ENCODE measurements around the gene DNAJB8.

DNA sequence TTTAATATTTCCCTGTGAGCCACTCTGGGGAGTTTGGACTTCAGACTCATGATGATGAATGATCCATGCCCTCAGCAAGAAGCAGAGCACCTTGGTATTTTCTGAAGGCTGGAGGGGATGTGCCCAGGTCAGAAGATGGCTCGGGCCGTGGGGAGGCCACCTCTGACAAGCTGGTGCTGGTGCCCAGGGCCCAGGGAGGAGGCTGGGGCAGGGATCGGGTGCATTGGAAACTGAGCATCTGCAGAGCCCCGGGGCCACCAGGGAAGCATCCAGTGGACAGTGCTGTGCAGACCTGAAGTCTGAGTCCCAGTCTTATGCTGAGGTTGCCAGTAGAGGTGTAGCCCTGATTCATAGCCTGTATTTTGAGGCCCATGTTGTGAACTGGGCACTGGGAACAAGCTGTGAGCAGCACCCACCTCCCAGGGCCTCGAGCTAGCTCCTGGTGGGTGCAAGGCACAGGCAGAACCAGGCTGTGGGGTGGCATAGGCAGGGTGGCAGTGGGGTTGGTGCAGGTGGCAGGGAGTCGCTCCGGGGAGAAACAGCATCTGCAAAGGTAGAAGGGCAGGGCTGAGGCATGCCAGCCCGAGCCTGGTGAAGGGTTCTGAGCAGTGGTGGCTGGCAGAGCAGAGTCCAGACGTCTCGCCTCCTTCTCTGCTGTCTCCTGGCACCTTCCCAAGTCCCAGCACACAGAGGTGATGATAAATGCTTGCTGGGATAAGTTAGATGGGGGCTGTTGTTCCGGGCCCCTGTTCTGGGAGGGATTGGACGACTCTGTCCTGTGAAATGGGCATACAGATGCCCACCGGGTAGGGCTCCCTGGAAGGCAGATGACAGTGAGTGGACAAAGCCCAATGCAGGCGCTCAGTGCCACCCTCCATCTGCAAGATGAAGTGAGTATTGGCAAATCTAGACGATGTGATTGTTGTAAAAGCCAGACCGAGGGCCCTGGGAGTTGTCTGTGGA is 10.6 kb downstream of the DNAJB8 start:
- TF ChIP-seq, protein P1, sequence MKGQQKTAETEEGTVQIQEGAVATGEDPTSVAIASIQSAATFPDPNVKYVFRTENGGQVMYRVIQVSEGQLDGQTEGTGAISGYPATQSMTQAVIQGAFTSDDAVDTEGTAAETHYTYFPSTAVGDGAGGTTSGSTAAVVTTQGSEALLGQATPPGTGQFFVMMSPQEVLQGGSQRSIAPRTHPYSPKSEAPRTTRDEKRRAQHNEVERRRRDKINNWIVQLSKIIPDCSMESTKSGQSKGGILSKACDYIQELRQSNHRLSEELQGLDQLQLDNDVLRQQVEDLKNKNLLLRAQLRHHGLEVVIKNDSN (IDR thresholded peaks at IDR 0.05) = no peak
- TF ChIP-seq FOXM1 (IDR thresholded peaks at IDR 0.05; ENCODE audit: borderline replicate concordance, low read depth) (no peak), NFIC (IDR thresholded peaks at IDR 0.05) (no peak), EP300 (IDR thresholded peaks at IDR 0.05; ENCODE audit: borderline replicate concordance) (no peak), CEBPB (IDR thresholded peaks at IDR 0.05) (no peak), YY1 (IDR thresholded peaks at IDR 0.05; ENCODE audit: low read depth) (no peak), EGR1 (IDR thresholded peaks at IDR 0.05) (no peak), TCF12 (IDR thresholded peaks at IDR 0.05; ENCODE audit: low read depth) (no peak), TAF1 (IDR thresholded peaks at IDR 0.05; ENCODE audit: low read depth) (no peak), RAD21 (IDR thresholded peaks at IDR 0.05; ENCODE audit: low read depth) (no peak)
- TF ChIP-seq, protein P2, sequence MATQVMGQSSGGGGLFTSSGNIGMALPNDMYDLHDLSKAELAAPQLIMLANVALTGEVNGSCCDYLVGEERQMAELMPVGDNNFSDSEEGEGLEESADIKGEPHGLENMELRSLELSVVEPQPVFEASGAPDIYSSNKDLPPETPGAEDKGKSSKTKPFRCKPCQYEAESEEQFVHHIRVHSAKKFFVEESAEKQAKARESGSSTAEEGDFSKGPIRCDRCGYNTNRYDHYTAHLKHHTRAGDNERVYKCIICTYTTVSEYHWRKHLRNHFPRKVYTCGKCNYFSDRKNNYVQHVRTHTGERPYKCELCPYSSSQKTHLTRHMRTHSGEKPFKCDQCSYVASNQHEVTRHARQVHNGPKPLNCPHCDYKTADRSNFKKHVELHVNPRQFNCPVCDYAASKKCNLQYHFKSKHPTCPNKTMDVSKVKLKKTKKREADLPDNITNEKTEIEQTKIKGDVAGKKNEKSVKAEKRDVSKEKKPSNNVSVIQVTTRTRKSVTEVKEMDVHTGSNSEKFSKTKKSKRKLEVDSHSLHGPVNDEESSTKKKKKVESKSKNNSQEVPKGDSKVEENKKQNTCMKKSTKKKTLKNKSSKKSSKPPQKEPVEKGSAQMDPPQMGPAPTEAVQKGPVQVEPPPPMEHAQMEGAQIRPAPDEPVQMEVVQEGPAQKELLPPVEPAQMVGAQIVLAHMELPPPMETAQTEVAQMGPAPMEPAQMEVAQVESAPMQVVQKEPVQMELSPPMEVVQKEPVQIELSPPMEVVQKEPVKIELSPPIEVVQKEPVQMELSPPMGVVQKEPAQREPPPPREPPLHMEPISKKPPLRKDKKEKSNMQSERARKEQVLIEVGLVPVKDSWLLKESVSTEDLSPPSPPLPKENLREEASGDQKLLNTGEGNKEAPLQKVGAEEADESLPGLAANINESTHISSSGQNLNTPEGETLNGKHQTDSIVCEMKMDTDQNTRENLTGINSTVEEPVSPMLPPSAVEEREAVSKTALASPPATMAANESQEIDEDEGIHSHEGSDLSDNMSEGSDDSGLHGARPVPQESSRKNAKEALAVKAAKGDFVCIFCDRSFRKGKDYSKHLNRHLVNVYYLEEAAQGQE (IDR thresholded peaks at IDR 0.05; ENCODE audit: low read depth) = no peak

Measured in Ishikawa (cell line).